GM19193 (cell line): ENCODE measurements around the gene RASSF10.

Experiments used
- POLR2A ChIP-seq: IDR thresholded peaks from 4 replicates; pipeline ENCODE4 v1.6.1; 2011; ENCODE audit not compliant: insufficient read depth, insufficient read length; ENCODE audit errors: extremely low read depth

Gene RASSF10

DNA sequence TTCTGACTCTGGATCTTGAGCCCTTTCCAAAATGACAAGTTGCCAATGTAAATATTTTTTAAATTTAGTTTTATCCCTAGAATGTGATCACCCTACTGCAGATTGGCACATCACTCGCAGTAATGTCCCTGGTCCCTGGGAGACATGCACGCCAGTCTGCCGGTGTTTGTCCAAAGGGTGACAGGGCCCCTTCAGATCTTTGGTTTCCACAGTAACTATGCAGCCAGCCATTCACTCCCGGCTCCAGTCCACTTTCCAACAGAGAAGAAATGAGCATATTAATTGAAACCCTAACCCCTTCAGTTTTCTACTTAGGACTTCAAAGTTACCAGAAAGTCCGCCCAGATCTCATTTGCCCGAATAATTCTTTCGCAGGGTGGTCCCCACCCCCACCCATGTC is 25.8 kb upstream of the RASSF10 start:
- no peak for TF ChIP-seq POLR2A

DNA sequence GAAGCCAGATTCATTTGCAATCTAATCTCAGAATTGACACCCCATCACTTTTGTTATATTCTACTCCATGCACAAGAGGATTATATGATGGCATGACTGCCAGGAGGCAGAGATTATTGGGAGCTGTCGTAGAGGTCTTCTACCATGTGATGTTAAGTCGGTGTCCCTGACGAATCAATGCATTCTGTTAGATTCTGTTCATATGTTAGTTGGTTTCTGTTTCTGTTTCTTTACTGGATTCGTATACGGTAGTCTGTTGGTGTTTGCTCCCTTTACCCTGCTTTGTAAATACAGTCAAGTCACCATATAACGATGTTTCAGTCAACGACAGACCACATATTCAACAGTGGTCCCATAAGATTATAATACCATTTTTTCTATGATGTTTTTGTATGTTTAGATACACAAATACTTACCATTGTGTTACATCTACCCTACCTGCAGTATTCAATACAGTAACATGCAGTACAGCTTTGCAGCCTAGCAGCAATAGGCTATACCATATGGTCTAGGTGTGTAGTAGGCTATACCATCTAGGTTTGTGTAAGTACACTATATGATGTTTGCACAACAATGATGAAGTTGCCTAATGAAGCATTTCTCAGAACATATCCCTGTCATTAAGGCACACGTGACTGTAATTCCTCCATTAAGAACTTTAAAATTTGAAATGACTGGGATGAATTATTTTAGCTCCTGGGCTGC is 22.8 kb upstream of the RASSF10 start:
- TF ChIP-seq POLR2A, result no peak

DNA sequence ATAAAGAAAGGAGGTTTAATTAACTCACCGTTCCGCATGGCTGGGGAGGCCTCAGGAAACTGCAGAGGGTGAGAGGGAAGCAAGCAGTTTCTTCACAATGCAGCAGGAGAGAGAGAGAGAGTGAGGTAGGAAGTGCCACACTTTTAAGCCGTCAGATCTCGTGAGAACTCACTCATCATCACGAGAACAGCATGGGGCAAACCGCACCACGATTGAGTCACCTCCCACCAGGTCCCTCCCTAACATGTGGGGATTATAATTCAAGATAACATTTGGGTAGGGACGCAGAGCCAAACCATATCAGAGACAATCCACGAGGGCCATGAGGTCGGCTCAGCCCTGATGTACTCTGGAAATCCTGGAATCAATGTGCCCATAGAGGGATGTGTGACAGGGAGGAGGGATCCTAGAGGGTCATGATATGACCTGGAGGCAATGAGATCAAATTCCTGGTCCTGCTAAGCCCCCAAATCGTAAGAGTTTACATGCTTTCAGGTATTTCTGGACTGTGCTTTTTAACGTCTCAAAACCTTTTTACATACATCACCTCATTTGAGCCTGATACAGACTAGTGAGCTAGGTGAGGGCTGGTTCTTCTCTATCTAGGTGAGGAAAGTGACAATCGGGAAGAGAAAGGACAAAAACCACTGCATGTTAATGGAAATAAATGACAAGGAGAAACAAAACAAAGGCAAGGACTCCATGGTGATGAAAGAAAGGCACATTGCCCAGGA is 19.5 kb upstream of the RASSF10 start:
- TF ChIP-seq POLR2A, result no peak

DNA sequence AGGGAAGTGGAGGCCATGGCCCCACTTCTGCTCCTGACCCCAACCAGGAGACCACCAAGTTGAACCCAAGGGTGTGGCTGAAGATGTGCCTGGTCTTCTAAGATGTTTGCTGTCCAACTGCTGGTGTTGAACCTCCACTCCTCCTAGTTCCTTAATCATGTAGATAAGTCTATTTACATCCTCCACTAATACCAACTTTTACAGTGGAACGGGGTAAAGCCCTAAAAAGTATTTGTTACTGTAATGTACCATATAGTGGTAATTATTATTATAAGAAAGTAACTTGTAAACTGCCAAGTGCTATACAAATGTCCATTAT is 19.0 kb upstream of the RASSF10 start:
- TF ChIP-seq POLR2A, result no peak

DNA sequence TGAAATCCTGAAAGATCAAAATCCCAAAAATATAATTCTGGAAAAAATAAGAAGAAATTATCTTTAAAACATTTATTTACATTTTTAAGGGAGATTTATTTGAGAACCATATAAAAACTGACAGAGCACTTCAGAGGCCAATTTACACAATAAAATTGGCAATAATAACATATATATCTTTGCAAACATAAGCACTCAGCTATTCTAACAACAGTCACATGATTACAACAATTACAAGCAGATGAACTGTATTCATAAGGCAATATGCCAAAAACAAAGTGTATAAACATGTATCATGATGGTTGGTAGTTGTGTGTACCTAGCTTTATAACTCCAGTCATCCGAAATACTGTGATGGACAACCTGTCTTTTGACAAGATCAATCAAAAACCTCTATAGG is 17.7 kb upstream of the RASSF10 start:
- no peak for TF ChIP-seq POLR2A

DNA sequence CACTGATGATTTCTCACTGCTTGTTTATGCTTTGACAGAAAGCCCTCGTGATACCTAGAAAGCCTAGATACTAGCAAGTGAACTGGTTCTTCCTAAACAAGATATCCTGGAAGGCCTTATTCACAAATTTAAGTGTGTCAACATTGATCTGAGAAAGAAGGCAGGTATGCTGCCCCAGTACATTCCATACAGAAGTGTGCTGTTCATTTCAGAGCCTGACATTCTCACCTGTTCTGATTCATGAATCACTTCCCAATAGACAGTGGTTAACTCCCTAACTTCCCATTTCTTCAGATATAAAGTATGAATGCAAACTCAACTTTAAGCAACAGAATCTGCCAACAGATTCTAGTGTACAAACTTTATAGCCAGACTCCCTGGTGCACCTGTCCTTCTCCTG is 15.5 kb upstream of the RASSF10 start:
- TF ChIP-seq POLR2A, result no peak

DNA sequence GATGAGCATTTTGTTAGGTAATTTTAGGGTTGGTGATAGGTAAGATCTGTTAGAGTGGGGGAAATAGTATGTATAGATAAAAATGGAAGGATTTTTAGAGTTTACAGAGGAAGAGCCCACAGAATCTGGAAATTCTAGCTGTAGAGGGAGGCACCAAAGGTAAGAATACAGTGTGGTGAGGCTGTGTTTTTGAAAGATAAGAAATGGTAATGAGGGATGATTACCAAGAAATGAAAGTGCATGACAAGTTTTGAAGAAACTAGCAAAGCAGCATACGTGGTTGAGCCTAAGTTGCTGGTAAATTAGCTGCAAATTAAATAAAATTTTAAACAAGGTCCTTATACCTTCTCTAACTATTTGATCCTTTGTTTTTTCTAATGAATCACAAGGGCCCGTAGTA is 14.6 kb upstream of the RASSF10 start:
- TF ChIP-seq POLR2A, result no peak

DNA sequence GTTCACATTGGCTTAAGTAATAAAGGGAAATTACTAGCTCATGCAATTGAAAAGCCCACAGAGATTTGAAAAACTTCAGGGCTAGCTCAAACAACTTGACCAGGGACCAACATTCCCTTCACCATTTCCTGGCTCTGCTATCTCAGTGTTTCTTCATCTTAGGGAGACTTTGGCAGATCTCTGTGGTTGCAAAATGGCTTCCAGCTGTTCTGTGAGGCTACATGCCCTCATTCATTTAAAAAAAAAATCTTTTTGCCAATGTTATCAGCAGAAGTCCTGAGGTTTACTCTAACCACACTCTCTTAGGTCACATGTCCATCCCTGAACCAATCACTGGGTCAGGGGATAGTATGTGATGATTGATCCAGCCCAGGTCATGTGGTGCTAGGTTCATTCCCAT is 13.9 kb upstream of the RASSF10 start:
- no peak for TF ChIP-seq POLR2A

DNA sequence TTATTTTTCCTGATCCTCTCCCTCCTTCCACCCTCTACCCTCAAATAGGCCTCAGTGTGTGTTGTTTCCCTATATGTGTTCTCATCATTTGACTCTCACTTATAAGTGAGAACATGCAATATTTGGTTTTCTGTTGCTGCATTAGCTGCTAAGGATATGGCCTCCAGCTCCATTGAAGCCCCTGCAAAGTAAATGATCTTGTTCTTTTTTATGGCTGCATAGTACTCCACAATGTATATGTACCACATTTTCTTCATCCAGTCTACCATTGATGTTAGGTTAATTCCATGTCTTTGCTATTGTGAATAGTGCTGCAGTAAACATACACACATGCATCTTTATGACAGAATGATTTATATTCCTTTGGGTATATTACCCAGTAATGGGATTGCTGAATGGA is 13.3 kb upstream of the RASSF10 start:
- TF ChIP-seq POLR2A, result no peak

DNA sequence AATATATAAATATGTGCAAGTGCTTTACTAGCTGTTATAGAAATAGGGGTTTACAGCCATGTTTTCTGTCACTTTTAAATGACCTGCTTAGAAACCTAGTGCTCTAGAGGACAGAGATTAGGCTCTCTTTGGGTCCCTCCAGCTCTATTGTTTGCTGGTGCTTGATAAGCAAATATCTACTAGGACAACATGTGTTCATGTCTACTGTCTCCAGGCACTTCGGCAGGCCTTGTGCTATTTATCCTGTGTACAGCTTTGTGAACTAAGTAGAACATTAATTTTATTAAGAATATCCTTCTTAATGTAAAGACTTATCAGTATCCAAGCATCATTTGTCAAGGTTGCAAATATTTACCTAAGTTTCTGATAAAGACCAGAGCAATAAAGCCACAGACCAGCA is 11.9 kb upstream of the RASSF10 start:
- no peak for TF ChIP-seq POLR2A

DNA sequence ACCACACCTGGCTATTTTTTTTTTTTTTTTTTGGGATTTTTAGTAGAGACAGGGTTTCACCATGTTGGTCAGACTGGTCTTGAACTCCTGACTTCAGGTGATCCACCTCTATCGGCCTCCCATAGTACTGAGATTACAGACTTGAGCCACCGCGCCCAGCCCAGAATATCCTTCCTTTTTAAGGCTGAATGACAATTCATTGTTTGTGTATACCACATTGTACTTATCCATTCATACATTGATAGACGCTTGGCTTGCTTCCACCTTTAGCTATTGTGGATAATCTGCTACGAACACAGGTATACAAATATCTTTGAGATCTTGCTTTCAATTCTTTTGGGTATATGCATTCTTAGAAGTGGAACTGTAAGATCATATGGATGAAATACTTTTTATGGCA is 10.8 kb upstream of the RASSF10 start:
- no peak for TF ChIP-seq POLR2A

DNA sequence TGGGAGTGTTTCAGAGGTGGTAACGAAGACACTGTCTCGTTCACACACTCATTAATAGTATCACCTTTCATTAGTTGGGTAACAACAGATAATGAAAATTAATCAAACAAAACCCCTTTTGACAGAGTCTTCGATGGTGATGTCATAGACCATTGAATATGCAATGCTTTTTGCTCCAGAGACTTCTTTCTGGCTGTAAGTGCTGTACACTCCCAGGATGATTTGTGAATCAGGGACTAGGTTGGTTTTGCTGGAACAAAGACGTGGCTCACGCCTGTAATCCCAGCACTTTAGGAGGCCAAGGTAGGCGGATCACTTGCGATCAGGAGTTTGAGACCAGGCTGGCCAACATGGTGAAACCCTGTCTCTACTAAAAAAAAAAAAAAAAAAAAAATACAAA is 9.5 kb upstream of the RASSF10 start:
- no peak for TF ChIP-seq POLR2A

DNA sequence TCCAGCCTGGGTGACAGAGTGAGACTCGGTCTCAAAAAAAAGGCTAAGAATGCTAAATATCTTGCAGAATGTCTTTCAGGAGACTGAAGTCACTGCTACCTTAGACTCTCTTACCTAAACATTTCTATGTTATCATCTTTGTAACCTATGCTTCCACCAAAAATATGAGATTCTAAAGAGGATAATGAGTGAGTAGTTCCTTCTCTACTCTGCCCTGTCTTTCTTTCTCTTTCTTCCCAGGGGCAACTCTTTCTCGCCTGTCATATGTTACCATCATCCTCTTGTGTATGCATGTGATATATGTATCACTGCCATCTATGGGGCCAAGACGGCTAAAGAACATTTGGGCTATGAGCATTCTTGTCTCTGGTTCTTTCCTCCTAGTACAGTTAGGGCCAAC is 9.0 kb upstream of the RASSF10 start:
- TF ChIP-seq POLR2A, result no peak

DNA sequence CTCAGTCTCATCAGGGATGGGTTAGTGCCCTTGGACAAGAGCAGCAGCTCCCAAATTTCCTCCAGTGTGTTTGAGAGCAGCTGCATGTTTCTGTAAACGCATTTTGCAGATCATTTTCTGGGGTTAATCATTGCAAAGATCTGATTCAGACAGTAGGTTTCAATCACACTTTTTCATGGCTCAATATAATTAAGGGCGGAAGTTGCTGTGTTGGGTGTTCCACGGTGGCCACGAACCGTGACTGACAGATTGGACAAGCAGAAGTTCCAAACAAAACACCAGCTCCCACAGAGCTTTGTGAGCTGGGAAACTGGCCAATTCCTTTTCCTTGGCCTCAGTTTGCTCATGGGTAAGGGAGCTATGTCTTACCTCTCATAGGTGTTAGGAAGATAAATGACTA is 8.4 kb upstream of the RASSF10 start:
- no peak for TF ChIP-seq POLR2A

DNA sequence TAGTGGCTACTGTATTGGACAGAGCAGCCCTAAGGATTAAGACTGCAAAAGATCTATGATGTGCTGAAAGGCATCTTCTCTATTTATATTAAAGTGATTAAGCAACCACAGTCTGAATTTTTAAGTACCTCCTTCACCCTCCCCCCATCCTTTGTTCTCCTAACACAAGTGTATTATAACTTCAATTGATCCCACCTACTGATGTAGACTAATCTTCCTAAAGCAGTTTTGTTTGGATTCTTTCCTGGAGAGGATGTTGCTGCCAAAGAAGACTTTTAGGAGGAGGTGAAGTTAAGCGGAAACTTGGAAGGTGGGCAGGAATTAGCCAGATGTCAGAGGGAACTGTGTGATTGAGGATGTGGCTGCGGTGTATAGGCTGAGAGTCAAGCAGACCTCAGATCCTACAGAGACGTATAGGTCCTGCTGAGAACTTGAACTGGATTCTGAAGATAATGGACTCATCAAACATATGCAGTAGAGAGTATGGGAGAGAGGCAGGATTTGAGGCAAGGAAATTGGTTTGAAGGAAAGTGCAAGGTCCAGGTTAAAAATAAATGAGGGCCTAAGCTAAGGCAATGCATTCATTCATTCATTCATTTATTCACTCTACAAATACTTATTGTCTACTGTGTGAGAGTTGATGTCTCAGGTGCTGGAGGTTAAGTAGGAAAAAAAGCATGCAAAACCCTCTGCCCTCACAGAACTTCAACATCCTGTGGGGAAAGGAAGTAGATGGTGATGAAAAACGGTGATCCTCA is 5.2 kb upstream of the RASSF10 start:
- TF ChIP-seq POLR2A, result no peak

DNA sequence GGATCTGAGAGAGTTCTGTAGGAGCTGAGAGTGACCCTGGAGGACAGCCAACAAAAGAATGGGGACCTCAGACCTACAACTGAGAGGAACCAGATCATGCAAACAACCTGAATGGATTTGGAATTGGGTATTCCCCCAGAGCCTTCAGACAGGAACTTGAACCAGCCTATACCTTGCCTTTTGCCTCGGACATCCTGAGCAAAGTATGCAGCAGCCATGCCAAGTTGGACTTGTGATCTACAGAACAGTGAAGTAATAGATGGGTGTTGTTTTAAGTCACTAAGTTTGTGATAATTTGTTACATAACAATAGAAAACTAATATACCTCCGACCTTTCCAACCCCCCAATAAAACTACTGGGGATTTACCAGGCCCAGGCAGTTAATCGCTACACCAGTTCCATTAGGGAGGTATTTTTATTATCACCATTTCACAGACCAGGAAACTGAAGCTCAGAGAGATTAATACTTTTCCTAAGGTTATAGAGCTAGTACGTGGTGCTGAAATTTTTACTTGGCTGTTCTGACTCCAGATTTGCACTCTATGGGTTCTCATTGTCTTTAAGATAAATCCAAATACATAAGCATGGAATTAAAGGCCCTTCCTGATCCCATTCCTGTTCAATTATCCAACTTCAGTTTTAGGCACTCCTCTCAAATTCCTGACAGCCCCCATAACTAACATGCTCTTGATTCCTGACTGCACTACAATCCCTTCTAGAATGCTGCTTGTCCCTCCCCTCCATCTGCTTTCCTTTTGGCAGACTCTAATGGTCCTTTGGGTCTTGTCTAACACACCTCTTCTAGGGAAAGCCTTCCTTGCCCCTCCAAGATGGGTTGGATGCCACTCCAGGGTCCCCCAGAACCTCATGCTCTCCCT is 1.7 kb upstream of the RASSF10 start:
- no peak for TF ChIP-seq POLR2A

DNA sequence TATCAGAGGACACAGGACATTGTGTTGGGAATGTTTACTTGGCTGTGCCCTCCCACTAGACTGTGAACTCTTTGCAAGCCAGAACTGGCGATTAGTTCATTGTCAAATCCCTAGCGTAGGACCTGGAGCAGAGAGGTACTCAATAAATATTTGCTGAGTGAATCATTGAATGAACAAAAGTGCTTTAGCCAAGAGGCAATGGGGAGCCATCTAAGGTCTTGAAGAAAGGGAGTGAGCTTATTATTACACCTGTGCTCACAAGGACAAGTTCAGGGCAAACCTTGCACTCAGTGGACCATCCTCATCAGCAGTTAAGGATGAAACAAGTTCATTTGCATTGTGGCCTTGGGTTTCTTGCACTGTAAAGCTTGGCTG is 1.1 kb upstream of the RASSF10 start:
- no peak for TF ChIP-seq POLR2A
